GM12878 (cell line): ENCODE measurements around the gene C1QBP. TPM values are rescaled to one million over a fixed set of nuclear protein-coding genes. Genes with fewer than 3 reads are reported as not detected.

Experiments
- CBFB ChIP-seq: IDR thresholded peaks from 2 replicates; pipeline ENCODE4 v1.6.1; 2016; ENCODE audit warnings: antibody characterized with exemption, low read depth
- DPF2 ChIP-seq: fragments of 450-650 bp; IDR thresholded peaks from 2 replicates; pipeline ENCODE4 v1.6.1; 2017; ENCODE audit warnings: mild to moderate bottlenecking
- E2F4 ChIP-seq: IDR thresholded peaks from 2 replicates; pipeline ENCODE4 v1.6.1; 2012; ENCODE audit warnings: low read depth, low read length, improper control_type of control experiment
- GABPA ChIP-seq: IDR thresholded peaks from 2 replicates; pipeline ENCODE4 v1.6.1; 2014; ENCODE audit warnings: antibody characterized with exemption, low read depth, mild to moderate bottlenecking, inconsistent platforms
- HSF1 ChIP-seq: fragments of 150-350 bp; IDR thresholded peaks from 2 replicates; pipeline ENCODE4 v1.6.1; 2014; ENCODE audit warnings: mild to moderate bottlenecking, low read depth, low read length
- IRF5 ChIP-seq: fragments of 450-650 bp; IDR thresholded peaks from 2 replicates; pipeline ENCODE4 v1.6.1; 2017; ENCODE audit warnings: borderline replicate concordance
- POLR2A ChIP-seq: IDR thresholded peaks from 2 replicates; pipeline ENCODE4 v1.6.1; 2011; ENCODE audit warnings: low read depth, mild to moderate bottlenecking, low read length
- RELB ChIP-seq: fragments of 450-650 bp; IDR thresholded peaks from 2 replicates; pipeline ENCODE4 v1.6.1; 2017; ENCODE audit warnings: low read depth, mild to moderate bottlenecking, moderate library complexity
- SKIL ChIP-seq: fragments of 450-650 bp; IDR thresholded peaks from 2 replicates; pipeline ENCODE4 v1.6.1; 2017; ENCODE audit warnings: mild to moderate bottlenecking, low read depth, inconsistent platforms; ENCODE audit not compliant: poor library complexity, severe bottlenecking
- SMAD5 ChIP-seq: IDR thresholded peaks from 2 replicates; pipeline ENCODE4 v1.6.1; 2016; ENCODE audit warnings: antibody characterized with exemption, low read depth
- STAT3 ChIP-seq: IDR thresholded peaks from 2 replicates; pipeline ENCODE4 v1.6.1; 2011; ENCODE audit warnings: low read depth, low read length, improper control_type of control experiment
- YBX1 ChIP-seq: fragments of 450-650 bp; IDR thresholded peaks from 2 replicates; pipeline ENCODE4 v1.6.1; 2016; ENCODE audit warnings: antibody characterized with exemption
- ZBED1 ChIP-seq: IDR thresholded peaks from 2 replicates; pipeline ENCODE4 v1.6.1; 2016; ENCODE audit warnings: borderline replicate concordance
- ZNF384 ChIP-seq: IDR thresholded peaks from 2 replicates; pipeline ENCODE4 v1.6.1; 2012; ENCODE audit warnings: low read depth, mild to moderate bottlenecking, low read length, improper control_type of control experiment, borderline replicate concordance
- ZNF592 ChIP-seq: fragments of 450-650 bp; IDR thresholded peaks from 2 replicates; pipeline ENCODE4 v1.6.1; 2017; ENCODE audit warnings: mild to moderate bottlenecking, moderate library complexity
- ZNF622 ChIP-seq: fragments of 450-650 bp; IDR thresholded peaks from 2 replicates; pipeline ENCODE4 v1.6.1; 2017; ENCODE audit warnings: mild to moderate bottlenecking, inconsistent platforms
- polyA plus RNA-seq, 11 experiments: library from polyadenylated mRNA; depleted of rRNA in 4 of 11; unstranded in 6 of 11; stranded (reverse) in 5 of 11; fragments of >200 nt; fragmentation: Nextera tagmentation in 4 of 11; fragmentation: Illumina TruSeq in 1 of 11; extraction: Ambion mirVana in 4 of 11; extraction: Trizol in 1 of 11; gene quantifications; 1 replicate in 1 of 11; 2 replicates in 10 of 11; pipeline versions ENCODE4 v1.2.1 to v1.2.3, GENCODE V29; 2011 to 2016; ENCODE audit warnings: inconsistent platforms in 2 of 11, missing spikeins in 2 of 11, low read depth in 1 of 11
- total RNA-seq, 4 experiments: library from RNA; depleted of rRNA in 3 of 4; stranded (reverse); fragments of >200 nt in 3 of 4; fragmentation: Illumina TruSeq in 1 of 4; extraction: Trizol in 1 of 4; gene quantifications; 2 replicates each; pipeline versions ENCODE4 v1.2.1 to v1.2.3, GENCODE V29; 2013 to 2021

The C1QBP gene
- total and polyA plus RNA-seq, 10 of the 15 experiments (the other 5 are each of a cell fraction or from before 2014, with no cell fraction given) = 124 to 989 (median 429) TPM

GRCh38 chr17:5438716-5439445 lies at the start of gene C1QBP (continued):
- no peak for TF ChIP-seq HSF1
- TF ChIP-seq YBX1 = no peak
- no peak for TF ChIP-seq STAT3
- no peak for TF ChIP-seq ZNF622
- peak; percentile 83 for TF ChIP-seq GABPA
- no peak for TF ChIP-seq IRF5
- no peak for TF ChIP-seq ZBED1
- TF ChIP-seq SMAD5 = no peak
- TF ChIP-seq POLR2A = peak; percentile 95
- peak; percentile 83; the same call in 1 of the 2 replicates for TF ChIP-seq ZNF592
- no peak for TF ChIP-seq SKIL
- TF ChIP-seq DPF2 = peak; percentile 88
- no peak for TF ChIP-seq CBFB
- TF ChIP-seq E2F4 = no peak
- peak; percentile 58; the same call in 1 of the 2 replicates for TF ChIP-seq RELB
- 0 out of 2 replicates have a peak, but pooled peaks have one; percentile 42 for TF ChIP-seq ZNF384
